ENCODE data around the gene RBM15.

DNA sequence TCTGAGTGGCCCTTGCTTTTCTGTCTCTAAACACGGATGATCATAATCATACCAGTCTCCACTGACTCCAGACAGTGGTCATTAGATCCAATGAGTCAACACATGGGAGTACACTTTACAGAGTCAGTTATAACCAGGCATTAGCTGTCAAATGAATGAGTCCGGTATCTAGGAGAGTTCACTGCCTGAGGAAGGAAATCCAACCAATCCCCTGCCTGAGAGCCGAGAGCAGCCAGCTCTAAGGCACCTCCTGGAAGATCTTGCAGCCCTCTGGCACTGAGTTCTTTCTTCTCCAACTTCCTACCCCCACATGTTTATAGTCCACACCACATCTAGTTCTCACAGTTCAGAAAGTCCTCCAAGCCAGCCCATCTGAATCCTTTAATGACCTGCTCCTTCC is 29.4 kb upstream of the RBM15 start:
- TF ChIP-seq CTCF (IDR thresholded peaks at IDR 0.05) = no peak
- no peak for TF ChIP-seq USF2 (IDR thresholded peaks at IDR 0.05; ENCODE audit: borderline replicate concordance, low read depth, low read length)
- TF ChIP-seq NRF1 (IDR thresholded peaks at IDR 0.05; ENCODE audit: low read depth, low read length) = no peak
- no peak for TF ChIP-seq EP300 (IDR thresholded peaks at IDR 0.05; ENCODE audit: borderline replicate concordance in 1 of 2, low read depth in 1 of 2, low read length in 1 of 2)
- TF ChIP-seq POLR2AphosphoS5 (IDR thresholded peaks at IDR 0.05; ENCODE audit: low read depth, low read length) = no peak
- TF ChIP-seq MEF2A (IDR thresholded peaks at IDR 0.05; ENCODE audit: borderline replicate concordance, low read depth) = no peak
- TF ChIP-seq GABPA (IDR thresholded peaks at IDR 0.05; ENCODE audit: low read depth) = no peak
- no peak for TF ChIP-seq MAX (IDR thresholded peaks at IDR 0.05; ENCODE audit: low read depth)
- no peak for TF ChIP-seq REST (IDR thresholded peaks at IDR 0.05; ENCODE audit: low read depth, low read length)
- TF ChIP-seq, protein P1, sequence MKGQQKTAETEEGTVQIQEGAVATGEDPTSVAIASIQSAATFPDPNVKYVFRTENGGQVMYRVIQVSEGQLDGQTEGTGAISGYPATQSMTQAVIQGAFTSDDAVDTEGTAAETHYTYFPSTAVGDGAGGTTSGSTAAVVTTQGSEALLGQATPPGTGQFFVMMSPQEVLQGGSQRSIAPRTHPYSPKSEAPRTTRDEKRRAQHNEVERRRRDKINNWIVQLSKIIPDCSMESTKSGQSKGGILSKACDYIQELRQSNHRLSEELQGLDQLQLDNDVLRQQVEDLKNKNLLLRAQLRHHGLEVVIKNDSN (IDR thresholded peaks at IDR 0.05; ENCODE audit: borderline replicate concordance, low read depth) = no peak

Data from SK-N-SH (cell line).